MCF 10A (cell line): ENCODE results near the gene ZPLD1. TPM values are rescaled to one million over a fixed set of nuclear protein-coding genes. Genes with fewer than 3 reads are reported as not detected.

ENCODE experiments used
- BruUV-seq: library from RNA; stranded (reverse); fragments of 400-500 nt; replicated peaks from 2 replicates; lab custom pipeline; 2021; lab: Mats Ljungman, UMichigan
- CTCF ChIA-PET: fragments of 300-600 bp; sonication (Branson Sonifier 250); formaldehyde crosslinking; extraction: SDS; loops from one replicate; lab custom pipeline; 2021; ENCODE audit warnings: antibody characterized with exemption, inconsistent platforms; lab: Yijun Ruan, JAX
- POLR2A ChIA-PET: fragments of 300-600, 350-650 bp; sonication (Branson Sonifier 250); formaldehyde crosslinking; extraction: SDS; loops from one replicate; lab custom pipeline; 2020; ENCODE audit warnings: antibody characterized with exemption, inconsistent platforms; lab: Yijun Ruan, JAX
- DNase-seq: peaks from one replicate; pipeline ENCODE4 v3.0.0-alpha.2; 2018; ENCODE audit not compliant: unreplicated experiment
- H3K27ac Mint-ChIP-seq: one replicate; pipeline ENCODE4 v1.8.0; 2022; ENCODE audit warnings: mild to moderate bottlenecking, low read depth, mixed read lengths; ENCODE audit not compliant: unreplicated experiment
- H3K27me3 Mint-ChIP-seq: one replicate; pipeline ENCODE4 v1.8.0; 2022; ENCODE audit warnings: mixed read lengths; ENCODE audit not compliant: insufficient read depth, unreplicated experiment
- H3K36me3 Mint-ChIP-seq: one replicate; pipeline ENCODE4 v1.8.0; 2022; ENCODE audit warnings: mild to moderate bottlenecking, moderate library complexity, mixed read lengths; ENCODE audit not compliant: insufficient read depth, unreplicated experiment
- H3K4me1 Mint-ChIP-seq: one replicate; pipeline ENCODE4 v1.8.0; 2022; ENCODE audit warnings: mixed read lengths; ENCODE audit not compliant: insufficient read depth, unreplicated experiment
- H3K4me3 Mint-ChIP-seq: one replicate; pipeline ENCODE4 v1.8.0; 2022; ENCODE audit warnings: mild to moderate bottlenecking, moderate library complexity, mixed read lengths; ENCODE audit not compliant: unreplicated experiment
- H3K9me3 Mint-ChIP-seq: one replicate; pipeline ENCODE4 v1.8.0; 2022; ENCODE audit warnings: mixed read lengths; ENCODE audit not compliant: unreplicated experiment
- CTCF ChIP-seq: fragments of 200-600 bp; IDR thresholded peaks from one replicate; pipeline ENCODE4 v1.8.0; 2022; ENCODE audit warnings: antibody characterized with exemption, mild to moderate bottlenecking; ENCODE audit not compliant: unreplicated experiment
- intact Hi-C: fragments of 100-400 bp; cut with micrococcal nuclease; formaldehyde crosslinking; loops from 2 replicates; pipeline ENCODE4 v1.14.1; 2022
- total RNA-seq: library from RNA; stranded (reverse); gene quantifications from 2 replicates; pipeline ENCODE4 v1.2.3, GENCODE V29; 2022

ZPLD1 gene
- total RNA-seq, 1 experiment from 2014 or later, result 0.12 TPM

GRCh38 chr3:102480139-102480538, 45.3 kb downstream of the ZPLD1 start:
- H3K4me3 Mint-ChIP-seq, result no peak overlapping the region
- intact Hi-C loops, result no loop called here
- ChIA-PET CTCF (interaction anchor here (0.6 to 0.8 kb wide), 2 partner anchors 25 to 245 kb away, joined by 3 read pairs; no protein-coding TSS in a partner anchor), POLR2A (interaction anchor here (0.7 to 1.2 kb wide), 2 partner anchors 13 to 45 kb away, joined by 3 read pairs; no protein-coding TSS in a partner anchor)
- H3K36me3 Mint-ChIP-seq, result no peaks in the 10 kb centered on the region
- no TSS peak for BruUV-seq
- H3K27ac Mint-ChIP-seq, result no peak overlapping the region
- no peaks in the 10 kb centered on the region for H3K4me1 Mint-ChIP-seq
- no peak for TF ChIP-seq CTCF
- DNase-seq, result no peak
- no peaks in the 10 kb centered on the region for H3K27me3 Mint-ChIP-seq
- H3K9me3 Mint-ChIP-seq, result no peaks in the 10 kb centered on the region

- Mint-ChIP-seq H3K27ac (no peak overlapping the region), H3K36me3 (no peaks in the 10 kb centered on the region), H3K9me3 (no peaks in the 10 kb centered on the region), H3K27me3 (no peaks in the 10 kb centered on the region), H3K4me1 (no peaks in the 10 kb centered on the region), H3K4me3 (no peak overlapping the region)
- no peak for DNase-seq
- TF ChIP-seq CTCF, result no peak
- POLR2A ChIA-PET, result interaction anchor here (1.2 kb wide), 1 partner anchor 14 kb away, joined by 3 read pairs; no protein-coding TSS in a partner anchor
- intact Hi-C loops, result no loop called here
- no TSS peak for BruUV-seq
- CTCF ChIA-PET, result interaction anchor here (0.6 to 0.7 kb wide), 2 partner anchors 13 to 14 kb away, joined by 4 to 7 read pairs; no protein-coding TSS in a partner anchor
Measured at GRCh38 chr3:102481050-102481449, 46.2 kb downstream of the ZPLD1 start.

- H3K4me3 Mint-ChIP-seq, result no peak overlapping the region
- H3K27ac Mint-ChIP-seq, result peak overlapping the region; percentile 54
- H3K9me3 Mint-ChIP-seq, result no peaks in the 10 kb centered on the region
- CTCF ChIA-PET, result interaction anchor here (0.6 kb wide), 1 partner anchor 58 kb away, joined by 4 read pairs; no protein-coding TSS in a partner anchor
- no peak for TF ChIP-seq CTCF
- H3K27me3 Mint-ChIP-seq, result no peaks in the 10 kb centered on the region
- POLR2A ChIA-PET, result interaction anchor here (0.6 kb wide), 1 partner anchor 9 kb away, joined by 3 read pairs; no protein-coding TSS in a partner anchor
- no TSS peak for BruUV-seq
- intact Hi-C loops, result no loop called here
- no peaks in the 10 kb centered on the region for H3K36me3 Mint-ChIP-seq
- H3K4me1 Mint-ChIP-seq, result no peaks in the 10 kb centered on the region
- peak; percentile 24 for DNase-seq
Measured at GRCh38 chr3:102483556-102483955, 48.7 kb downstream of the ZPLD1 start.

GRCh38 chr3:102484363-102484762, 49.5 kb downstream of the ZPLD1 start:
- Mint-ChIP-seq H3K4me1 (no peaks in the 10 kb centered on the region), H3K27ac (no peak overlapping the region), H3K9me3 (no peaks in the 10 kb centered on the region), H3K27me3 (no peaks in the 10 kb centered on the region), H3K36me3 (no peaks in the 10 kb centered on the region), H3K4me3 (no peak overlapping the region)
- POLR2A ChIA-PET, result no interaction called here
- no TSS peak for BruUV-seq
- intact Hi-C loops, result no loop called here
- TF ChIP-seq CTCF, result no peak
- no peak for DNase-seq
- CTCF ChIA-PET, result no interaction called here
